ENCODE results near the gene ELL2.
A peak's percentile ranks its signal among the peaks of the same experiment; 100 is the strongest.

ELL2 gene

DNA sequence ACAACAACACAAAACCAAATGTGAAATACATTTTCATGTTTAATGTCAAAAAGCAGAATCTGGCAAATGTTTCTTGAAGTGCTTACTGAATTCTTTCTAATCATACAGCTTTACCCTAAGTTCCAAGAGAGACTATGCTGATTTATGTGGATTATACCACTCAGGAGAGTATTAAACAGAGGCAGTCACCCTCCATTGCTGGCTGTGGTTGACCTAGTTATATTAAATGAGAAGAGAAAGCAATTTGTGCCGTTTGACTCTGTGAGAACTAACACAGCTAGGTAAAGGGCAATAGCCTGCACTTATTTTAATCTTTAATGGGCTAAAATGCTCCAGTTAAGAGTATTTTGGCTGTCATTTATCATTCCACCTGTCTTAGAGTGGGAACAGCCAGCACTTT, 62.6 kb downstream of the ELL2 start:
- Histone ChIP-seq H3K27me3 (ENCODE audit: insufficient read depth, poor library complexity, severe bottlenecking) (no peaks in the 10 kb centered on the region), H3K9me3 (ENCODE audit: severe bottlenecking) (no peaks in the 10 kb centered on the region), H3K4me3 (ENCODE audit: severe bottlenecking) (no peak overlapping the region), H3K27ac (ENCODE audit: poor library complexity, severe bottlenecking) (peak overlapping the region; percentile 79), H3K4me1 (ENCODE audit: insufficient read depth, poor library complexity, severe bottlenecking) (peaks cover 20% of the 10 kb centered on the region), H3K36me3 (ENCODE audit: low read depth) (peaks cover 87% of the 10 kb centered on the region)
- DNase-seq (ENCODE audit: low spot score), result no peak
- no peak for ATAC-seq (ENCODE audit: low read depth)
- TF ChIP-seq, protein P1, sequence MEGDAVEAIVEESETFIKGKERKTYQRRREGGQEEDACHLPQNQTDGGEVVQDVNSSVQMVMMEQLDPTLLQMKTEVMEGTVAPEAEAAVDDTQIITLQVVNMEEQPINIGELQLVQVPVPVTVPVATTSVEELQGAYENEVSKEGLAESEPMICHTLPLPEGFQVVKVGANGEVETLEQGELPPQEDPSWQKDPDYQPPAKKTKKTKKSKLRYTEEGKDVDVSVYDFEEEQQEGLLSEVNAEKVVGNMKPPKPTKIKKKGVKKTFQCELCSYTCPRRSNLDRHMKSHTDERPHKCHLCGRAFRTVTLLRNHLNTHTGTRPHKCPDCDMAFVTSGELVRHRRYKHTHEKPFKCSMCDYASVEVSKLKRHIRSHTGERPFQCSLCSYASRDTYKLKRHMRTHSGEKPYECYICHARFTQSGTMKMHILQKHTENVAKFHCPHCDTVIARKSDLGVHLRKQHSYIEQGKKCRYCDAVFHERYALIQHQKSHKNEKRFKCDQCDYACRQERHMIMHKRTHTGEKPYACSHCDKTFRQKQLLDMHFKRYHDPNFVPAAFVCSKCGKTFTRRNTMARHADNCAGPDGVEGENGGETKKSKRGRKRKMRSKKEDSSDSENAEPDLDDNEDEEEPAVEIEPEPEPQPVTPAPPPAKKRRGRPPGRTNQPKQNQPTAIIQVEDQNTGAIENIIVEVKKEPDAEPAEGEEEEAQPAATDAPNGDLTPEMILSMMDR (IDR thresholded peaks at IDR 0.05; ENCODE audit: poor library complexity, severe bottlenecking), result no peak

- no peaks in the 10 kb centered on the region for H3K9me3 ChIP-seq (ENCODE audit: severe bottlenecking)
- TF ChIP-seq, protein P1 (IDR thresholded peaks at IDR 0.05; ENCODE audit: poor library complexity, severe bottlenecking), result no peak
- DNase-seq (ENCODE audit: low spot score), result no peak
- no peak for ATAC-seq (ENCODE audit: low read depth)
- peaks cover 99% of the 10 kb centered on the region for H3K36me3 ChIP-seq (ENCODE audit: low read depth)
- H3K27me3 ChIP-seq (ENCODE audit: insufficient read depth, poor library complexity, severe bottlenecking), result no peaks in the 10 kb centered on the region
- H3K4me3 ChIP-seq (ENCODE audit: severe bottlenecking), result no peak overlapping the region
- H3K4me1 ChIP-seq (ENCODE audit: insufficient read depth, poor library complexity, severe bottlenecking), result no peaks in the 10 kb centered on the region
- no peak overlapping the region for H3K27ac ChIP-seq (ENCODE audit: poor library complexity, severe bottlenecking)
Observed at GRCh38 chr5:95895771-95896170, 65.9 kb downstream of the ELL2 start.

- H3K27me3 ChIP-seq (ENCODE audit: insufficient read depth, poor library complexity, severe bottlenecking), result no peaks in the 10 kb centered on the region
- H3K9me3 ChIP-seq (ENCODE audit: severe bottlenecking), result no peaks in the 10 kb centered on the region
- H3K4me3 ChIP-seq (ENCODE audit: severe bottlenecking), result no peak overlapping the region
- DNase-seq (ENCODE audit: low spot score) (no peak), ATAC-seq (ENCODE audit: low read depth) (no peak)
- TF ChIP-seq, protein P1 (IDR thresholded peaks at IDR 0.05; ENCODE audit: poor library complexity, severe bottlenecking), result no peak
- H3K4me1 ChIP-seq (ENCODE audit: insufficient read depth, poor library complexity, severe bottlenecking), result no peaks in the 10 kb centered on the region
- H3K27ac ChIP-seq (ENCODE audit: poor library complexity, severe bottlenecking), result no peak overlapping the region
- H3K36me3 ChIP-seq (ENCODE audit: low read depth), result peaks cover 99% of the 10 kb centered on the region
Observed at GRCh38 chr5:95895251-95895650, 66.4 kb downstream of the ELL2 start.

- Histone ChIP-seq H3K27me3 (ENCODE audit: insufficient read depth, poor library complexity, severe bottlenecking) (no peaks in the 10 kb centered on the region), H3K27ac (ENCODE audit: poor library complexity, severe bottlenecking) (no peak overlapping the region), H3K36me3 (ENCODE audit: low read depth) (peaks cover 100% of the 10 kb centered on the region), H3K9me3 (ENCODE audit: severe bottlenecking) (no peaks in the 10 kb centered on the region), H3K4me3 (ENCODE audit: severe bottlenecking) (no peak overlapping the region), H3K4me1 (ENCODE audit: insufficient read depth, poor library complexity, severe bottlenecking) (no peaks in the 10 kb centered on the region)
- TF ChIP-seq, protein P1 (IDR thresholded peaks at IDR 0.05; ENCODE audit: poor library complexity, severe bottlenecking), result peak; percentile 79
- DNase-seq (ENCODE audit: low spot score), result no peak
- ATAC-seq (ENCODE audit: low read depth), result peak; percentile 78
Observed at GRCh38 chr5:95892784-95893354, 68.8 kb downstream of the ELL2 start.

DNA sequence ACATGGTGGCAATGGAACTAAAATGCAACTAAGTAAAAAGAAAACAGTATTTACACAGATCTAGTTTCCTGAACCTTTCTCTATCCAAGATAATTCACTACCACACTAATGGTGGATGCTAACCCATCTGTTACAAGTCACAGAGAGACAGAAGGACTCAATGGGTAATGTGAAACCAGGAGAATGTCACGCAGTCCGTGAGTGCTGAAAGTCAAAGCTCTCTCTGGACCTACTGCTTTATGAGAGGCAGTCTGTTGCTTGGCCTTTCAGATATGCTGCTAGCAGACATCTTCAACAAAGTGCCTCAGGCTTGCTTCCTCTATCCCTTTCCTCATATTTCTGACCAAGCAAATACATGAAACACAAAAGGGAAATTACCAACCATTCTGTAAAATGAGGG, 70.2 kb downstream of the ELL2 start:
- no peak for ATAC-seq (ENCODE audit: low read depth)
- no peak overlapping the region for H3K27ac ChIP-seq (ENCODE audit: poor library complexity, severe bottlenecking)
- H3K4me3 ChIP-seq (ENCODE audit: severe bottlenecking), result no peak overlapping the region
- peaks cover 98% of the 10 kb centered on the region for H3K36me3 ChIP-seq (ENCODE audit: low read depth)
- H3K27me3 ChIP-seq (ENCODE audit: insufficient read depth, poor library complexity, severe bottlenecking), result no peaks in the 10 kb centered on the region
- TF ChIP-seq, protein P1 (IDR thresholded peaks at IDR 0.05; ENCODE audit: poor library complexity, severe bottlenecking), result no peak
- no peak for DNase-seq (ENCODE audit: low spot score)
- H3K9me3 ChIP-seq (ENCODE audit: severe bottlenecking), result no peaks in the 10 kb centered on the region
- no peaks in the 10 kb centered on the region for H3K4me1 ChIP-seq (ENCODE audit: insufficient read depth, poor library complexity, severe bottlenecking)
